ENCODE data around the gene KLK3. TPM values are rescaled to one million over a fixed set of nuclear protein-coding genes. Genes with fewer than 3 reads are reported as not detected.
"Not testable (repeated sequence)": the region's sequence is repeated elsewhere in the genome, so short reads cannot be mapped to it uniquely, and the experiment has no call there.

KLK3 gene
- total RNA-seq (ENCODE audit: low replicate concordance) = not detected in 2 replicates

DNA sequence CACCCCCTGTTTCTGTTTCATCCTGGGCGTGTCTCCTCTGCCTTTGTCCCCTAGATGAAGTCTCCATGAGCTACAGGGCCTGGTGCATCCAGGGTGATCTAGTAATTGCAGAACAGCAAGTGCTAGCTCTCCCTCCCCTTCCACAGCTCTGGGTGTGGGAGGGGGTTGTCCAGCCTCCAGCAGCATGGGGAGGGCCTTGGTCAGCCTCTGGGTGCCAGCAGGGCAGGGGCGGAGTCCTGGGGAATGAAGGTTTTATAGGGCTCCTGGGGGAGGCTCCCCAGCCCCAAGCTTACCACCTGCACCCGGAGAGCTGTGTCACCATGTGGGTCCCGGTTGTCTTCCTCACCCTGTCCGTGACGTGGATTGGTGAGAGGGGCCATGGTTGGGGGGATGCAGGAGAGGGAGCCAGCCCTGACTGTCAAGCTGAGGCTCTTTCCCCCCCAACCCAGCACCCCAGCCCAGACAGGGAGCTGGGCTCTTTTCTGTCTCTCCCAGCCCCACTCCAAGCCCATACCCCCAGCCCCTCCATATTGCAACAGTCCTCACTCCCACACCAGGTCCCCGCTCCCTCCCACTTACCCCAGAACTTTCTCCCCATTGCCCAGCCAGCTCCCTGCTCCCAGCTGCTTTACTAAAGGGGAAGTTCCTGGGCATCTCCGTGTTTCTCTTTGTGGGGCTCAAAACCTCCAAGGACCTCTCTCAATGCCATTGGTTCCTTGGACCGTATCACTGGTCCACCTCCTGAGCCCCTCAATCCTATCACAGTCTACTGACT is at the start of gene KLK3:
TSS of gene KLK3 (plus strand) at position 280 of the 775 bp plus-strand sequence. CDS start at position 321, 41 bp downstream.
- TF ChIP-seq, protein P1, sequence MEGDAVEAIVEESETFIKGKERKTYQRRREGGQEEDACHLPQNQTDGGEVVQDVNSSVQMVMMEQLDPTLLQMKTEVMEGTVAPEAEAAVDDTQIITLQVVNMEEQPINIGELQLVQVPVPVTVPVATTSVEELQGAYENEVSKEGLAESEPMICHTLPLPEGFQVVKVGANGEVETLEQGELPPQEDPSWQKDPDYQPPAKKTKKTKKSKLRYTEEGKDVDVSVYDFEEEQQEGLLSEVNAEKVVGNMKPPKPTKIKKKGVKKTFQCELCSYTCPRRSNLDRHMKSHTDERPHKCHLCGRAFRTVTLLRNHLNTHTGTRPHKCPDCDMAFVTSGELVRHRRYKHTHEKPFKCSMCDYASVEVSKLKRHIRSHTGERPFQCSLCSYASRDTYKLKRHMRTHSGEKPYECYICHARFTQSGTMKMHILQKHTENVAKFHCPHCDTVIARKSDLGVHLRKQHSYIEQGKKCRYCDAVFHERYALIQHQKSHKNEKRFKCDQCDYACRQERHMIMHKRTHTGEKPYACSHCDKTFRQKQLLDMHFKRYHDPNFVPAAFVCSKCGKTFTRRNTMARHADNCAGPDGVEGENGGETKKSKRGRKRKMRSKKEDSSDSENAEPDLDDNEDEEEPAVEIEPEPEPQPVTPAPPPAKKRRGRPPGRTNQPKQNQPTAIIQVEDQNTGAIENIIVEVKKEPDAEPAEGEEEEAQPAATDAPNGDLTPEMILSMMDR (IDR thresholded peaks at IDR 0.05; ENCODE audit: insufficient read depth, low read length) = no peak
- H3K4me3 ChIP-seq (ENCODE audit: low read depth, low read length) = no peak within 1 kb of the TSS
- no peak for DNase-seq (ENCODE audit: low read depth)

DNA sequence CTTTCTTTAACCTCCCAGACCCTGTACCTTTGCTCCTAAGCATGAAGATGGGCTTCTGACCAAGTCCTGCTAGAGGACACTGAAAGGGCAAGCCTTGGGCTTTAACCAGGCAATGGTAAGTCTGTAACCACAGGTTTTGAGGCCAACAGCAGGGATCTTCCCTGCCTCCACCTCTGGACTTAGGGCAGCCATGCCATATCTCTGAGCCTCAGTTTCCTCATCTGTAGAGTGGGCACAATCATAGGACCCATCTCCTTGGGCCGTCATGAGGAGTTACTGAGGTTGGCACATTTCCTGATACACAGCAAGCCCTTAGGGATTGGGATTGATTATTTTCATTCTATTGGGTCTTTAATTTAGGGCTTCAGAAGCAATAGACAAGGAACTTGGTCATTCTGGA is 45.9 kb upstream of the KLK3 start:
- TF ChIP-seq, protein P1 (IDR thresholded peaks at IDR 0.05; ENCODE audit: insufficient read depth, low read length) = no peak
- DNase-seq (ENCODE audit: low read depth) = no peak
- no peak overlapping the region for H3K4me3 ChIP-seq (ENCODE audit: low read depth, low read length)

DNA sequence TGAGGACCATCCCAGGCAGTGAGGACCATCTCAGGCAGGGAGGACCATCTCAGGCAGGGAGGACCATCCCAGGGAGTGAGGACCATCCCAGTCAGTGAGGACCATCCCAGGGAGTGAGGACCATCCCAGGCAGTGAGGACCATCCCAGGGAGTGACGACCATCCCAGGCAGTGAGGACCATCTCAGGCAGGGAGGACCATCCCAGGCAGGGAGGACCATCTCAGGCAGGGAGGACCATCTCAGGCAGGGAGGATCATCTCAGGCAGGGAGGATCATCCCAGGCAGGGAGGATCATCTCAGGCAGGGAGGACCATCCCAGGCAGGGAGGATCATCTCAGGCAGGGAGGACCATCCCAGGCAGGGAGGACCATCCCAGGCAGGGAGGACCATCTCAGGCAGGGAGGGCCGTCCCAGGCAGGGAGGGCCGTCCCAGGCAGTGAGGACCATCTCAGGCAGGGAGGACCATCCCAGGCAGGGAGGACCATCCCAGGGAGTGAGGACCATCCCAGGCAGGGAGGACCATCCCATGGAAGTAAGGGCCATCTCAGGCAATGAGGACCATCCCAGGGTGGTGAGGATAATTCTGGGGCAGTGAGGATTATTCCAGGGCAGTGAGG is 43.0 kb upstream of the KLK3 start:
- H3K4me3 ChIP-seq (ENCODE audit: low read depth, low read length) = not testable (repeated sequence)

DNA sequence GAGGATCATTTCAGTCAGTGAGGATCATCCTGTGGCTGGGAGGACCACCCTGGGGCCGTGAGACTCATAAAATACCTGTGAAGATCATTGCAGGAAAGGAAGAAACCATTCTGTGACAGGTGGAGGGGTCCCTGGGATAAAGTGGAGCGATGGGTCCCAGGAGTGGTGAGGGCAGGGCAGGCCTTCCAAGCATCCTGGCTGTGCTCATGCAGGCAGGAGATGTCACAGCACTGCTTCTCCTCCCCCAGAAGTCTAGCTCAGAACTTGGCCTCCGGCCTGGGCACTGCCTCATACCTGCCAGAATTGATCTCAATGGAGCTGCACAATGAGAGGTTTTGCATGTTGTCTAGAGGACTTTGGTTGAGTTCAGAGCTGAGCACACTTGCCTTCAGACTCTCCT is 42.2 kb upstream of the KLK3 start:
- TF ChIP-seq, protein P1 (IDR thresholded peaks at IDR 0.05; ENCODE audit: insufficient read depth, low read length) = no peak
- H3K4me3 ChIP-seq (ENCODE audit: low read depth, low read length) = no peak overlapping the region
- DNase-seq (ENCODE audit: low read depth) = no peak

More for the DNA sequence above, 43.0 kb upstream of the KLK3 start:
- DNase-seq (ENCODE audit: low read depth) = not testable (repeated sequence)

DNA sequence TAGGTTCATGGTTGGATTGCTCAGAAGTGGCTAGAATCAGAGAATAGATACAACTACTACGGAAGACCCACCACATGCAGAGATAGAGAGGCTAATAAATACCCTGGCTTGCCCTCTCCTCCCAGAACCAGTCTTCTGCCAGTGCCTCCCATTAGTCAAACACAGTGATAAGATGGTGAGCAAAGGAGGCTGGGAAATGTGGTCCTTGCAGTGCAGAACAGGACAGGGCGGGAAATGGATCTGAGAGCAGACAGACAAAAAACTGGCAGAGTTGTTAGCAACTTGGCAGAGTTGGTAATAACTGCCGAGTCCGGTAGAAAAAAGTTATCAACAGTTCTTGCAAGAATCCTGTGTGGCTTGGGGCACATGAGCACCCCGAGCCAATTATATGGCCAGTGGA is 39.8 kb upstream of the KLK3 start:
- no peak for DNase-seq (ENCODE audit: low read depth)
- TF ChIP-seq, protein P1 (IDR thresholded peaks at IDR 0.05; ENCODE audit: insufficient read depth, low read length) = no peak
- H3K4me3 ChIP-seq (ENCODE audit: low read depth, low read length) = no peak overlapping the region

DNA sequence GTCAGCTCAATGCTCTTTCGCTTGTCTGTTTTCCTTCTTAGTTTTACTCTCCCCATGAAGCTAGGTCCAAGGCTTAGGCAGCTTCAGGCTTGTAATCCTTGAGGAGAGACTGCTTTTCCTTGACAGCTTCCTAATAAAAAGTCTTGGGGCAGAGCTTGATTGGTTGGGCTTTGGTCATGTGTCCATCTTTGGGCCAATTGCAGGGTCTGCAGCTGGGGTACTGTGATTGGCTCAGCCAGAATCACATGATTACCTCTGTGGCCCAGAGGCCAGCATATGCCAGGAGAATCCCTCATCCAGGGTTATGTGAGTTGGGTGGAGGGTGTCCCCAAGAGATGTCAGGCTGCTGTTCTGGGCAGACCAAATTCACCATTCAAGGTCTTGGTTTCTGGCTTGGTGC is 39.3 kb upstream of the KLK3 start:
- TF ChIP-seq, protein P1 (IDR thresholded peaks at IDR 0.05; ENCODE audit: insufficient read depth, low read length) = no peak
- DNase-seq (ENCODE audit: low read depth) = no peak
- H3K4me3 ChIP-seq (ENCODE audit: low read depth, low read length) = no peak overlapping the region

Measured in fibroblast of the aortic adventitia (primary cell).